Stimulated activated CD4-positive, alpha-beta T cell treated with anti-CD3 and anti-CD28 coated beads, Interleukin-15, amount 100 ng/mL, for 48 hours (primary cell): Measurements from ENCODE around the gene TMEM106C.
"Not testable (repeated sequence)": the region's sequence is repeated elsewhere in the genome, so short reads cannot be mapped to it uniquely, and the experiment has no call there.

Experiments
- DNase-seq, 2 donors: peaks; one replicate each; pipeline ENCODE4 v3.0.0-alpha.2; 2020; ENCODE audit warnings: low read depth in 2 of 2

Gene TMEM106C

GRCh38 chr12:47949441-47950341 lies 13.7 kb upstream of the TMEM106C start:
- peak; percentile 16 to 20 for DNase-seq

GRCh38 chr12:47950856-47951468 lies 12.4 kb upstream of the TMEM106C start:
- DNase-seq, result no peak

GRCh38 chr12:47954058-47954457 lies 9.3 kb upstream of the TMEM106C start:
- DNase-seq, result no peak

GRCh38 chr12:47954467-47955045 lies 8.8 kb upstream of the TMEM106C start:
- no peak for DNase-seq

GRCh38 chr12:47955059-47955458 lies 8.3 kb upstream of the TMEM106C start:
- no peak for DNase-seq

- DNase-seq, result not testable (repeated sequence)
Observed at GRCh38 chr12:47957671-47958070, 5.7 kb upstream of the TMEM106C start.

GRCh38 chr12:47962198-47962597 lies 1.2 kb upstream of the TMEM106C start:
- no peak for DNase-seq

GRCh38 chr12:47964106-47964728 lies 821 bp downstream of the TMEM106C start:
- DNase-seq, result no peak

GRCh38 chr12:47965581-47965980 lies 2.2 kb downstream of the TMEM106C start:
- DNase-seq, result no peak

GRCh38 chr12:47967461-47968321 lies 4.3 kb downstream of the TMEM106C start:
- no peak for DNase-seq

GRCh38 chr12:47969845-47970244 lies 6.4 kb downstream of the TMEM106C start:
- no peak for DNase-seq

GRCh38 chr12:47970843-47971242 lies 7.4 kb downstream of the TMEM106C start:
- no peak for DNase-seq

- DNase-seq, result no peak
Observed at GRCh38 chr12:47972895-47973294, 9.5 kb downstream of the TMEM106C start.

- no peak for DNase-seq
Observed at GRCh38 chr12:47973870-47974269, 10.5 kb downstream of the TMEM106C start.

GRCh38 chr12:47975036-47975620 lies 11.7 kb downstream of the TMEM106C start:
- no peak for DNase-seq

GRCh38 chr12:47975816-47976215 lies 12.4 kb downstream of the TMEM106C start:
- DNase-seq, result no peak

- no peak for DNase-seq
Observed at GRCh38 chr12:47977046-47977771, 13.8 kb downstream of the TMEM106C start.

- DNase-seq, result no peak
Observed at GRCh38 chr12:47977772-47978597, 14.6 kb downstream of the TMEM106C start.

GRCh38 chr12:47978598-47978873 lies 15.1 kb downstream of the TMEM106C start:
- no peak for DNase-seq

- no peak for DNase-seq
Observed at GRCh38 chr12:47979166-47979565, 15.8 kb downstream of the TMEM106C start.
